Tibial artery (tissue), 4 donors: ENCODE data around the gene ERC1.
"Not testable (repeated sequence)": the region's sequence is repeated elsewhere in the genome, so short reads cannot be mapped to it uniquely, and the experiment has no call there.

Experiments
- DNase-seq, 2 donors: peaks; one replicate each; pipeline ENCODE4 v3.0.0-alpha.2; 2019
- H3K27ac ChIP-seq, 2 donors: fragments of 200-600 bp; sonication (generic) in 1 of 2; 1 replicate in 1 of 2; 2 replicates in 1 of 2; pipeline ENCODE4 v1.5.1; 2018 to 2019; ENCODE audit warnings: mild to moderate bottlenecking in 1 of 2
- H3K27me3 ChIP-seq, 2 donors: fragments of 200-600 bp; sonication (generic) in 1 of 2; one replicate each; pipeline versions ENCODE4 v1.5.1 to v1.6.0; 2016 to 2019
- H3K36me3 ChIP-seq, 3 donors: fragments of 200-600 bp; sonication (generic) in 2 of 3; one replicate each; pipeline ENCODE4 v1.5.1; 2016 to 2019; ENCODE audit warnings: mild to moderate bottlenecking in 2 of 3
- H3K4me1 ChIP-seq, 4 donors: fragments of 200-600 bp; sonication (generic) in 2 of 4; 1 replicate in 3 of 4; 2 replicates in 1 of 4; pipeline ENCODE4 v1.5.1; 2016 to 2019
- H3K4me3 ChIP-seq, 2 donors: fragments of 200-600 bp; sonication (generic) in 1 of 2; 1 replicate in 1 of 2; 2 replicates in 1 of 2; pipeline ENCODE4 v1.5.1; 2018 to 2019; ENCODE audit warnings: mild to moderate bottlenecking in 2 of 2
- H3K9me3 ChIP-seq, 3 donors: fragments of 200-600 bp; sonication (generic) in 1 of 3; one replicate each; pipeline ENCODE4 v1.5.1; 2016 to 2019
- CTCF ChIP-seq, 2 experiments: fragments of 200-600 bp in 1 of 2; fragments of 450-650 bp in 1 of 2; IDR thresholded peaks; one replicate each; pipeline ENCODE4 v1.5.1; 2017 to 2019; ENCODE audit warnings: antibody characterized with exemption in 2 of 2, mild to moderate bottlenecking in 1 of 2, moderate library complexity in 1 of 2
- intact Hi-C: fragments of 100-400 bp; cut with DNase I; formaldehyde crosslinking; loops from one replicate; pipeline ENCODE4 v1.15.0; 2023; ENCODE audit warnings: low total_unique reads

Gene ERC1

GRCh38 chr12:1186298-1186697 is 195.3 kb downstream of the ERC1 start:
- TF ChIP-seq CTCF (IDR thresholded peaks at IDR 0.05) = no peak
- Histone ChIP-seq H3K27ac (no peak overlapping the region), H3K36me3 (peaks cover 27 to 55% (median 49%) of the 10 kb centered on the region in 3 donors), H3K4me3 (no peak overlapping the region), H3K4me1 (no peaks in the 10 kb centered on the region), H3K9me3 (no peaks in the 10 kb centered on the region), H3K27me3 (no peaks in the 10 kb centered on the region)
- DNase-seq = no peak
- intact Hi-C loops = loop anchor here (5.0 kb wide), 1 partner anchor 1286 kb away; no protein-coding TSS in a partner anchor

- no peak for TF ChIP-seq CTCF (IDR thresholded peaks at IDR 0.05)
- DNase-seq = no peak
- Histone ChIP-seq H3K36me3 (peaks cover 33 to 58% (median 55%) of the 10 kb centered on the region in 3 donors), H3K4me1 (no peaks in the 10 kb centered on the region), H3K4me3 (no peak overlapping the region), H3K27me3 (no peaks in the 10 kb centered on the region), H3K27ac (no peak overlapping the region), H3K9me3 (no peaks in the 10 kb centered on the region)
- intact Hi-C loops = loop anchor here (5.0 kb wide), 1 partner anchor 1284 kb away; no protein-coding TSS in a partner anchor
Measured at GRCh38 chr12:1188016-1188415, 197.0 kb downstream of the ERC1 start.

GRCh38 chr12:1189163-1189562 is 198.1 kb downstream of the ERC1 start:
- Histone ChIP-seq H3K27me3 (no peaks in the 10 kb centered on the region), H3K4me1 (no peaks in the 10 kb centered on the region), H3K9me3 (no peaks in the 10 kb centered on the region), H3K4me3 (no peak overlapping the region), H3K36me3 (peaks cover 24 to 48% (median 44%) of the 10 kb centered on the region in 3 donors), H3K27ac (no peak overlapping the region)
- intact Hi-C loops = loop anchor here (5.0 kb wide), 1 partner anchor 1283 kb away; no protein-coding TSS in a partner anchor
- no peak for TF ChIP-seq CTCF (IDR thresholded peaks at IDR 0.05)
- no peak for DNase-seq

- Histone ChIP-seq H3K4me1 (no peaks in the 10 kb centered on the region), H3K4me3 (no peak overlapping the region), H3K9me3 (no peaks in the 10 kb centered on the region), H3K27me3 (no peaks in the 10 kb centered on the region), H3K36me3 (peaks cover 20 to 30% (median 22%) of the 10 kb centered on the region in 3 donors), H3K27ac (no peak overlapping the region)
- no peak for DNase-seq
- no peak for TF ChIP-seq CTCF (IDR thresholded peaks at IDR 0.05)
- intact Hi-C loops = no loop called here
Measured at GRCh38 chr12:1195513-1195912, 204.5 kb downstream of the ERC1 start.

- H3K4me3 ChIP-seq = no peak overlapping the region
- no peaks in the 10 kb centered on the region for H3K27me3 ChIP-seq
- H3K9me3 ChIP-seq = no peaks in the 10 kb centered on the region
- peaks cover 4 to 27% (median 14%) of the 10 kb centered on the region in 3 donors for H3K36me3 ChIP-seq
- no peak for DNase-seq
- no peaks in the 10 kb centered on the region for H3K4me1 ChIP-seq
- no peak overlapping the region for H3K27ac ChIP-seq
- intact Hi-C loops = no loop called here
- no peak for TF ChIP-seq CTCF (IDR thresholded peaks at IDR 0.05)
Measured at GRCh38 chr12:1197264-1198018, 206.4 kb downstream of the ERC1 start.

- H3K36me3 ChIP-seq = peaks cover 4 to 27% (median 14%) of the 10 kb centered on the region in 3 donors
- DNase-seq, H3K4me3 ChIP-seq, H3K9me3 ChIP-seq, H3K27ac ChIP-seq, intact Hi-C loops, H3K4me1 ChIP-seq, H3K27me3 ChIP-seq: not testable (repeated sequence)
Measured at GRCh38 chr12:1198854-1199253, 207.8 kb downstream of the ERC1 start.
